Stimulated activated CD4-positive, alpha-beta T cell treated with anti-CD3 and anti-CD28 coated beads, Interleukin-15, amount 100 ng/mL, for 48 hours (primary cell): ENCODE measurements around the gene GNB1L.
A peak's percentile ranks its signal among the peaks of the same experiment; 100 is the strongest.
"Not testable (repeated sequence)": the region's sequence is repeated elsewhere in the genome, so short reads cannot be mapped to it uniquely, and the experiment has no call there.

Experiments
- DNase-seq, 2 donors: peaks; one replicate each; pipeline ENCODE4 v3.0.0-alpha.2; 2020; ENCODE audit warnings: low read depth in 2 of 2

GNB1L gene

GRCh38 chr22:19889951-19890350 is 35.3 kb upstream of the GNB1L start:
- DNase-seq, result peak in 1 of 2 donors; percentile 35

GRCh38 chr22:19888131-19888746 is 33.6 kb upstream of the GNB1L start:
- DNase-seq, result no peak

GRCh38 chr22:19887256-19887985 is 32.7 kb upstream of the GNB1L start:
- no peak for DNase-seq

- no peak for DNase-seq
Observed at GRCh38 chr22:19886605-19887255, 32.1 kb upstream of the GNB1L start.

- no peak for DNase-seq
Observed at GRCh38 chr22:19885841-19886592, 31.3 kb upstream of the GNB1L start.

GRCh38 chr22:19884954-19885751 is 30.5 kb upstream of the GNB1L start:
- no peak for DNase-seq

- no peak for DNase-seq
Observed at GRCh38 chr22:19884161-19884953, 29.7 kb upstream of the GNB1L start.

GRCh38 chr22:19883446-19883845 is 28.8 kb upstream of the GNB1L start:
- not testable (repeated sequence) for DNase-seq

- no peak for DNase-seq
Observed at GRCh38 chr22:19882446-19883381, 28.0 kb upstream of the GNB1L start.

- no peak for DNase-seq
Observed at GRCh38 chr22:19880786-19881569, 26.3 kb upstream of the GNB1L start.

GRCh38 chr22:19879992-19880785 is 25.5 kb upstream of the GNB1L start:
- no peak for DNase-seq

- DNase-seq, result no peak
Observed at GRCh38 chr22:19879643-19879991, 24.9 kb upstream of the GNB1L start.

GRCh38 chr22:19879246-19879570 is 24.5 kb upstream of the GNB1L start:
- no peak for DNase-seq

GRCh38 chr22:19878461-19879245 is 24.0 kb upstream of the GNB1L start:
- no peak for DNase-seq

GRCh38 chr22:19877626-19878339 is 23.1 kb upstream of the GNB1L start:
- DNase-seq, result no peak

GRCh38 chr22:19876941-19877625 is 22.4 kb upstream of the GNB1L start:
- no peak for DNase-seq
